Hematopoietic multipotent progenitor cell (in vitro differentiated cells): ENCODE results near the gene CACNA2D3. TPM values are rescaled to one million over a fixed set of nuclear protein-coding genes. Genes with fewer than 3 reads are reported as not detected.

Experiments used
- DNase-seq, 3 donors: peaks; one replicate each; pipeline ENCODE4 v3.0.0-alpha.2; 2011 to 2015; ENCODE audit warnings: low read depth in 2 of 3, low spot score in 2 of 3
- total RNA-seq: library from RNA; depleted of rRNA; stranded (reverse); fragments of >200 nt; gene quantifications from one replicate; pipeline ENCODE4 v1.2.3, GENCODE V29; 2012

Gene CACNA2D3
- total RNA-seq, 1 donor = under 0.01 TPM

- DNase-seq = no peak
Observed at GRCh38 chr3:54647721-54648120, 525.4 kb downstream of the CACNA2D3 start.

GRCh38 chr3:54649551-54649950, 527.2 kb downstream of the CACNA2D3 start:
- DNase-seq = no peak

GRCh38 chr3:54653456-54654195, 531.3 kb downstream of the CACNA2D3 start:
- no peak for DNase-seq

GRCh38 chr3:54654776-54655175, 532.4 kb downstream of the CACNA2D3 start:
- DNase-seq = no peak

DNA sequence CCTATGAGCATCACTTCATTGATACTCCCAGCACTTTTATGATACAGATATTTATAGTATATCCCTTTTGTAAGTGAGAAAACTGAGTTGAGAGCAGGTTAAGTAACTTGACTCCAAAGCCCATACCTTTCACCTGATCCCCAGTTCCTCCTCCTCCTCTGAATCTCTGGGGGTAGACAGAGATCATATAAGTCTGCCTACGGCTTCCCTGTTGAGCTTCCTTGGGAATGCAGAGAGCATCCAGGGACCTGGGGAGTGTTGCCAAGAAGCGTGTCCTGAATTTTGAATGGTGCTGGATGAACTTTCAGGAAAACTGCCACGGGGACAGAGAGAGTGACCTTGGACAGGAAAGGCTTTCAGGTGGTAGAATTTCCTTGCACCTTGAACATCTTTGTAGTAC, 537.0 kb downstream of the CACNA2D3 start:
- no peak for DNase-seq

- DNase-seq = no peak
Observed at GRCh38 chr3:54660714-54661132, 538.4 kb downstream of the CACNA2D3 start.

- no peak for DNase-seq
Observed at GRCh38 chr3:54661151-54661550, 538.8 kb downstream of the CACNA2D3 start.

DNA sequence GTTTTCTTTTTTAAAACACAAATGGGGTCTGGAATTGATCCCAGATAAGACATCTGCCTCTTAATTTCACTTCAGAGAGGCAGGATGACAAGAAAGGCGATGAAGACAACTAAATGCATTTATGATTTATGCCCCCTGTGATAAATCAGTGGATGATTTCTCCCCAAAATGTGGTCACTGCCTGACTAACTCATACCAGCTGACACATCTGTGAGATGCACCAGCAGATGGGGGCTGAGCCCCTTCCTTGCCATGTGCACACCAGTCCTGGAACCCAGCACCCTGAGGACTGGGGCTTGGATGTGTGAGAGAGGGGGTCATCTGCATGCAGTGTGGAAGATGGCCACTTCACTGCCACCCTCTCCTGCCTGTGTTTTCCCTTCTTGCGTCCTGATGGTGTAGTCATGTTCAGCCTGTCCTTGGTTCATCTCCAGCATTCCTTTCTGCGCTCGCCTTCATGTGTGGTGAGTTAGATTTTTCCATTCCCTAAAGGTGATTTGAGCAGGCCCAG, 541.2 kb downstream of the CACNA2D3 start:
- no peak for DNase-seq

GRCh38 chr3:54665016-54665600, 542.8 kb downstream of the CACNA2D3 start:
- no peak for DNase-seq

- DNase-seq = no peak
Observed at GRCh38 chr3:54668236-54668635, 545.9 kb downstream of the CACNA2D3 start.

DNA sequence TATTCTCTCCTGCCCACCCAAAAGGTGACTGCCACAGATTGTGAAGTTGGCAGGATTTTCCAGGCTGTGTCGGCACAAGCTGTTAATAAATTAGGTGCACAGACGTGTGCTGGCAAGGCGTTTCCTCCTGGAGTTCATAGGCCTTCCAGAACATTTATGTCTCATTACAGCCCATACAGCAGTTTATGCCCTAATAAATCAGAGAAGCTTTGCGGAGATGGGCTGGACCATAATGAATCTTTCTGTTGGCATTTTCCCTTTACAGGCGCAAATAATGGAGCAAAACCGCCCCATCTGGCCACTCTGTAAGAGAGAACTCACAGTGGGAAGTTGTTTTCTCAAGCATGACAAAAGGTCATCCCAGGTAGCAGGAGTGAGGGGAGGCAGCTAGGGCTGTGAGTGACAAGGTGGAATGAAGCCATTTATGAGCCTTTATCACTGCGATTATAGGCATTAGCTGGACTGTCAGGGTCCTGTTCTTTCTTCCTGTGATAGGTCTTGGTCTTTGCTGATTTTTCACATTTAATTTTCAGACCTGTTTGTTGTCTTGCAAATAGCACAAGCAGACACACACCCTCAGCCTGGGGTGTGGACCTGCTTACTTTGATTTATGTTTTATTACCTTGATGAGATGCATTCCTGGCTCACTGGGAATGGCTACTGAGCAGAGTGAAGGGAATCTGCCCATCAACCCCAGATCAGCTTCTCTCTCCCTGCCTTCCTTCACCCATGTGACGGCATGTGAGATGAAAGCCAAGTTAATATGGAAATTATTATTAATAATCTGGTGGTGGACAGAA, 548.0 kb downstream of the CACNA2D3 start:
- no peak for DNase-seq

DNA sequence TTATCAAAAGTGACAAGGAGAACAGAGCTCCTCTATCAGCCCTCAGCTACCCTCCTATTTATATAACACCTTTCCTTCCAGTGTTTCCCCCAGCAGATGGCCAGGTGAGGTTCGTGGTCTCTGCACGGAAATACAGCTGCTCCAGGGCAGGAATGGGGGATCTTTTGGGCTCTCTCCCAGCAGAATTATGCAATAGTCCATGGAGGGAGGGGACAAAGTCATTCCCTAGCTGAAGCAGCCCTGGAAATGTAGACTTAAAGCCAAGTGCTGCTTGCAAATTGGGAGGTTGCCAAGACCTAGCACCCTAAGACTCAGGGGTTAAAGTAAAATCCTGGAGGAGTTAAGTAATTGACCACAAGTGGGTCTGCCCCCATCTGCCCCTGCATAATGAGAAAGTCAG, 549.2 kb downstream of the CACNA2D3 start:
- DNase-seq = no peak

GRCh38 chr3:54676087-54676486, 553.7 kb downstream of the CACNA2D3 start:
- no peak for DNase-seq

- no peak for DNase-seq
Observed at GRCh38 chr3:54681706-54682105, 559.4 kb downstream of the CACNA2D3 start.

GRCh38 chr3:54685213-54685612, 562.9 kb downstream of the CACNA2D3 start:
- DNase-seq = no peak

- DNase-seq = no peak
Observed at GRCh38 chr3:54691289-54691771, 569.0 kb downstream of the CACNA2D3 start.

DNA sequence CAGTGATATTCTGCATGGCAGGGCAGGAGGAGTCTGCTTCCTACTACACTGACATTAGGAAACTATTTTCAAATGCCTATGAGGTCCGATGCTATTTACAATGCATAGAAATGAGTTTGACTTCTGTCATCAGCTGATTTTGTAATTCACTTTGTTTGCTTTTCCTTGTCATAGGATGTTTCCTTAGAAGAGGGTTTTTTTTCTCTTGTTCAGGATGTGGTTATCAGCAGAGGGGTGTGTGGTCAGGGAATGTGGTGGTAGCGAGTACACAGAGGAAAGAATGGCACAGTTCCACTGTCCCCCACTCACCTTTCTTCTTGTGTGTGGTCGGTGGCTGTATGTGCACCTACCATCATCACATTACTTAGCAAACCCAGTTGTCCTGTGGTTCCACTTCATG, 574.0 kb downstream of the CACNA2D3 start:
- no peak for DNase-seq

- no peak for DNase-seq
Observed at GRCh38 chr3:54698054-54698453, 575.7 kb downstream of the CACNA2D3 start.

DNA sequence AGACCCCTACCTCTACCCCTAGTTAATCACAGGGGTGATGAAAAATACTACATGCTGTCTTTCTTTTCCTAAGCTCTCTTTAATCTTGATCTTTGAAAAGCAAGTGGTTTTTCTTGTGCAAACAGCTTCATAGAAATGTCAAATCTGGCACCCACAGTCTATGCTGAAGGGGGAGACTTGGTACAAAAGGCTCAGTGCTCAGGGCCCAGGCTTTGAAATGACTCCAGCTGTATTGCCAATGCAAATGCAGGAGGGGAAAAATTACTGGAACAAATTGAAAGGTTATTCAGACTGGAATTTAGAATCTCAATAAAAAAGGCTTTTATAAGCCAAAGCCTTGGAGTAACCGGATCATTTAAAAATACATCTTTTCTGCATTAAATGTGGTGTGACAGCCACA, 581.6 kb downstream of the CACNA2D3 start:
- DNase-seq = no peak

- DNase-seq = no peak
Observed at GRCh38 chr3:54705730-54706129, 583.4 kb downstream of the CACNA2D3 start.

DNA sequence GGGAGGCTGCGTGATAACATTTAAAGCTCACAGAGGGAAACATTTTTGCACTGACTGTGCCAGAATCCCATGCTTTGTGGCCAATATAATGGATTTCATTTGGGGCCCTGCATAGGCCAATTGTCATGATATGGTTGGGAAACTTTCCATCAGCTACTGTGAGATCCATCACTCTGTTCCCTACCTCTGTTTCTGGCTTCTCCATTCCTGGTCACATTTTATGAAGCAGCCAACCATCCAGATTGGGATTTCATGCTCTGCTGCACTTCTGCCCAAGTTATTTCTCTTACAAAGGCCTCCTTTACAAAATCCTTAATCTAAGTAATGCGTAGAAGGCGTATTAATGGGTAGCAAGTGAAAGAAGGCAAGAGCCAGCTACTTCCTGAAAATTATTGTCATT, 584.4 kb downstream of the CACNA2D3 start:
- DNase-seq = no peak
